NCI-H1092 treated with DMSO at 0.1 percent for 48 hours (cell line): Measurements from ENCODE around the gene ATXN7L1.
"Not testable (repeated sequence)": the region's sequence is repeated elsewhere in the genome, so short reads cannot be mapped to it uniquely, and the experiment has no call there.

ENCODE experiments used
- DNase-seq: peaks from one replicate; lab custom pipeline; 2025; lab: John Stamatoyannopoulos, UW

The ATXN7L1 gene

GRCh38 chr7:105744258-105744657, 132.1 kb downstream of the ATXN7L1 start:
- no peak for DNase-seq

DNA sequence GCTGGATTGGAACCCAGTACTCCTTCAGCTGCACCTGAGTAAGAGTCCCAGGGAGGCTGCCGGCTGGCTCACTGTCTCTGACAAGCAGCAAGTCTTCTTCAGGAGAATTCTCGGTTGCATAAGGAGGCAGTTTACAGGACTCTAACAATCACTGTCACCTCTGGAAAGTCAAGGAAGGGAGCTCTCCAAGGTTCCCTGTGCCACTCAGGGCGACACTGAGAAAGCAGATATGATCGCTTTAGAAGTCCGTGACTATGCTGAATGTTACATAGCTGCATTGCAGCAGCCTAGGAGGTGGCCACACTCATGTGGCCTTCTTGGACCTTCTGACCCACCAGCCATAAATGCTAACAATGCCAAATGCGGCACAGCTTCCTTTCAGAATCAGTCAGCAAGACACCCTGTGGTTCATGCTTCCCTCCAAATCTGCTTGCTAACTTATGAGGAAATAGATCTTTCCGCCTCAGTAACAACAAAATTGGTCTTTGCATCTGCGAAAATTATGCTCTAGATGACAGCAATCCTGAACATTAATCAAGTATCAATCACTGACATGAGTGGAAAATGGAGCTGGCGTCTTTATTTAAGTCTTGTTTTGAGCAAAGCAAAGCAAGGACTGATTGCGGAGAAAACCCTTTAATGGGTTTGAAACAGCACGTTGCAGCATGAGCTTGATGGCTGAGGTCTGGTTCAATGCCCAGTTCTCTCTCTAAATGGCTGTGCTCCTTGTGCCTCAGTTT, 132.9 kb downstream of the ATXN7L1 start:
- no peak for DNase-seq

DNA sequence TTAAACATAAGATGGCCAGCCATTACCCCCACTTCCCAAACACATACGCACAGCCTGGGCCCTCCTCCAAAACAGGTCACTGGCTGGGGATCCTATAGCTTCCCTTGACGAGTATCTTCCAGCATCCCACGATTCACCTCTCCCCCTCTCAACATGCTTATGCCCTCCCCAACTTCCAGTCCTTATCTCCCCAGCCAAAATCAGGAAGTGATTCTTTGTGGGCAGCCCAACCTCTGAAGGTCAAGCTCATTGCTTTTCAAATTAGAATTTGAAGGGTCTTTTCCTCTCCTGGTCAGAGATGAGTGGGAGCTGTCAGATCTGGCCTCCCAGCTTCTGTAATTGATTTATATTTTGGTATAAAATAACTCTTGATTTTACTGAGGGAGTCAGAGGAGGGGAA, 133.6 kb downstream of the ATXN7L1 start:
- DNase-seq, result no peak

DNA sequence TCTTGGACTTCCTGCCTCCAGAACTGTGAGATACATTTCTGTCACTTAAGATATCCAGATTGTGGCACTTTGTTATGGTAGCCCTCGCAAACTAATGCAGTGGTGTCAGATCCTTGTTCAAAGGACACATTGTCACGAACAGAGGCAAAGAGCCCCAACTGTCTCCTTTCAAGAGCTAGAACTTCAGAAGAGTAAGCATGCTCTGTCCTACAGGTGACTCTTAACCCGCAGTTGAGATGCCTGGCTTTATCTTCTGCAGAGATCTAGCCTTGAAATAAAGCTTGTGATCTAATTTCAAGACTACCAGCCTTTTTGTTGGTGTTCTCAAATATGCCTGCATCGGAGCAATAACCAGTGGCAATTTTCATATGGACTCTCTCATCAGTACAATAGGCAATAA, 134.4 kb downstream of the ATXN7L1 start:
- no peak for DNase-seq

DNA sequence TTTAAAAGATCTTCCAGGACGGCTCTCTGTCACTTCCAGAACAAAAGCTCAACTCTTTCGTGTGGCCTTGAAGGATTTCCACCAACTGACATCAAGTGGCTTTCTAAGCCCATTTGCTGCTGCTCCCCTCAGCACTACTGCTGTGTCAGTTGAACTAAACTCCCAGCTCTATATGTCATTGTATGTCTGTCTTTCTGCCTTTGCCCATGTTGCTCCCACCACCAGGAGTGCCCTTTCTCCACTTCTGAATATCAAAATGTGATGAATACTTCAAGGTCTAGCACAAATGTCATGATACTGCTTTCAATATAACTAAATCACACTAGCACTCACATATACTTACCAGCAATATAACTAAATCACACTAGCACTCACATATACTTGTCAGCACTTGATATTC, 138.3 kb downstream of the ATXN7L1 start:
- no peak for DNase-seq

- no peak for DNase-seq
Measured at GRCh38 chr7:105734233-105734632, 142.2 kb downstream of the ATXN7L1 start.

- no peak for DNase-seq
Measured at GRCh38 chr7:105731042-105731441, 145.4 kb downstream of the ATXN7L1 start.

GRCh38 chr7:105728028-105728427, 148.4 kb downstream of the ATXN7L1 start:
- DNase-seq, result no peak

GRCh38 chr7:105724688-105725087, 151.7 kb downstream of the ATXN7L1 start:
- DNase-seq, result no peak

DNA sequence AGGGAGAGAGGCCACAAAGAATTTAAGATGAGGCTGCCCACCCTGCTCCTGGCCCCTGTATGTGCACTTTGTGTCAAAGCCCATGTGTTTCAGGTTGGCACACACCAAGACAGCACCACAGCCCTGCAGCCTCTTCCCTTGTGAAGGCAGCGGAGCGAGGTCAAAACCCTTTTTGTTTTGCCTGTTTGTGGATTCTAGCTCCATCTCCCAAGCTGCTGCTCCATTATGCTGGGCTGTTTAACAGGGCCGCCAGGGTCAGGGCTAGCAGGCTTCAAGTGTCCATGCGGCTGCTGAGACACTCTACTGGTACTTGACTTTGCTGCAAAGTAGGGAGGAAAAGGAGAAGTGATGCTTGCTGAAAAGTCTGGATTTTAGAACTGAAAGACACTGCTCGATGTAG, 152.8 kb downstream of the ATXN7L1 start:
- peak; percentile 9 for DNase-seq

- no peak for DNase-seq
Measured at GRCh38 chr7:105721571-105722104, 154.8 kb downstream of the ATXN7L1 start.

DNA sequence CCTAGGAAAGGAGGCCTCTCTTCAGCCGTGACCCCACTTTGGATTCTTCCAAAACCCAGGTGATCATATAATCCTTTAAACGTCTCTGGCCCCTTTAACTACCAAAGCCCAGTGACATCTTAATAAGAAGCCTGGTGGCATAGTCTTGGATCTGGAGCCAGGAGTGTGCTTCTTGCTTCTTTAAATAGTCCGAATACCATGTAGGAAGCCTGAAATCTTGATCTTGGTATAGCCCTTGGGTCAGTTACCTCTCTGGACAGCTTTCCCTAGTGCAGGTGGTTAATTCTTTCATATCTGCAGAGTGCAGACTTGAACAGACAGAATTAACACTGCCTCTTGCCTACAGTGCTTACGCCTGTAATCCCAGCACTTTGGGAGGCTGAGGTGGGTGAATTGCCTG, 156.5 kb downstream of the ATXN7L1 start:
- DNase-seq, result no peak

GRCh38 chr7:105719395-105719794, 157.0 kb downstream of the ATXN7L1 start:
- DNase-seq, result no peak

- DNase-seq, result no peak
Measured at GRCh38 chr7:105718511-105718925, 157.9 kb downstream of the ATXN7L1 start.

- no peak for DNase-seq
Measured at GRCh38 chr7:105715528-105715927, 160.9 kb downstream of the ATXN7L1 start.

DNA sequence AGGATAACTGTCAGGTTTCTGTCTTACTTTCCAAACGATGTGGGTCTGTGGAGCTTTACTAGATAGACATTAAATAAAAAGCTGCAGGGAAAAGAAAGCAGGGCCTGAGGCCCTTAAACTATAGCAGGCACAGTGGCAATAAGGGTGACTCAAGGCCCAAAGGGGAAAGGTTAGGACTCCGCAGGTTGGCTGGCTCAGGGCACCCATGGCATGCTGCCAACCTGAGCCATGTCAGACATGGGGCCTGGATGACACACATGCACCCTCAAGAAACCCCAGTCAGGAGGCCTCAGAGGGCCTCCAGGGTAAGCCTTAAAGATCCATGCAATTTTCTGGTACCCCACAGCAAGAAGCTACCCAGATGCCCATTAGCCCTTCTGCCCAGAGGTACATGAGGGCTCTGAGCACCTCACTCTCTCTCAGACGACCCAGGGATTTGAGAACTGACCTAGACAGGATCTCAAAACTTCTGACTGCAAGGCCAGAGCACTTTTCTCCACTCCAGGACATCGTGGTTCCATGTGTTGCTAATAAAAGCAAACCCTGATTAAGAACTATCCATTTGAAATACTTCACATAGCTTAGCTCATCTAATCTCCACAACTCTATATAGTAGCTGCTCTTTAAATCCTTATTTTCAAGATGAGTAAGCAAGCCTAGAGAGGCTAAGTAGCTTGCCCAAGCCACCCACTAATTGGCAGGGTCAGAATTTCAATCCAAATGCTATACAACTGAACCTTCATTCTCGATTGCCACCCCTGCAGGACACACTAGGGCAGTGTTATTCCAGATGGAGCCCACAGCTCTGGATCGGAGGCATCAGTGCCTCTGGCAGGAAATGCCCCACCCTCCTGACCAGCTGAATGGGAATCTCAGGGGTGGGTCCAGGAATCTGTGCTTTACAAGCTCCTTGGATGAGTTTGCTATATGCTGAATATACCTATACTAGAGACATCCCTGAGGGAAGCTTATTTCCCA, 162.6 kb downstream of the ATXN7L1 start:
- DNase-seq, result no peak

GRCh38 chr7:105712877-105713276, 163.5 kb downstream of the ATXN7L1 start:
- DNase-seq, result no peak

DNA sequence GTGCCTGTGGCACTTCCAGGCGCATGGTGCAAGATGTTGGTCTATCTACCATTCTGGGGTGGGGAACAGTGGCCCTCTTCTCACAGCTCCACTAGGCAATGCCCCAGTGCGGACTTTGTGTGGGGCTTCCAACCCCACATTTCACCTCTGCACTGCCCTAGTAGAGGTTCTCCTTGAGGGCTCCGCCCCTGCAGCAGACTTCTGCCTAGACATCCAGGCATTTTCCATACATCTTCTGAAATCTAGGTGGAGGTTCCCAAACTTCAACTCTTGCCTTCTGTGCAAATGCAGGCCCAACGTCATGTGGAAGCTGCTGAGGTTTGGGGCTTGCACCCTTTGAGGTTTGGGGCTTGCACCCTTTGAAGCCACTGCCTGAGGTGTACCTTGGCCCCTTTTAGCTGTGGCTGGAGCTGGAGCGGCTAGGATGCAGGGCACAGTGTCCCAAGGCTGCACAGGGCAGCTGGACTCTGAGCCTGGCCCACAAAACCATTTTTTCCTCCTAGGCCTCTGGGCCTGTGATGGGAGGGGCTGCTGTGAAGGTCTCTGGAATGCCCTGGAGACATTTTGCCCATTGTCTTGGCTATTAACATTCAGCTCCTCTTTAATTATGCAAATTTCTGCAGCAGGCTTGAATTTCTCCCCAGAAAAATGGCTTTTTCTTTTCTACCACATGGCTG, 164.5 kb downstream of the ATXN7L1 start:
- DNase-seq, result no peak

- DNase-seq, result not testable (repeated sequence)
Measured at GRCh38 chr7:105710720-105711119, 165.7 kb downstream of the ATXN7L1 start.

- DNase-seq, result no peak
Measured at GRCh38 chr7:105708763-105709080, 167.7 kb downstream of the ATXN7L1 start.

DNA sequence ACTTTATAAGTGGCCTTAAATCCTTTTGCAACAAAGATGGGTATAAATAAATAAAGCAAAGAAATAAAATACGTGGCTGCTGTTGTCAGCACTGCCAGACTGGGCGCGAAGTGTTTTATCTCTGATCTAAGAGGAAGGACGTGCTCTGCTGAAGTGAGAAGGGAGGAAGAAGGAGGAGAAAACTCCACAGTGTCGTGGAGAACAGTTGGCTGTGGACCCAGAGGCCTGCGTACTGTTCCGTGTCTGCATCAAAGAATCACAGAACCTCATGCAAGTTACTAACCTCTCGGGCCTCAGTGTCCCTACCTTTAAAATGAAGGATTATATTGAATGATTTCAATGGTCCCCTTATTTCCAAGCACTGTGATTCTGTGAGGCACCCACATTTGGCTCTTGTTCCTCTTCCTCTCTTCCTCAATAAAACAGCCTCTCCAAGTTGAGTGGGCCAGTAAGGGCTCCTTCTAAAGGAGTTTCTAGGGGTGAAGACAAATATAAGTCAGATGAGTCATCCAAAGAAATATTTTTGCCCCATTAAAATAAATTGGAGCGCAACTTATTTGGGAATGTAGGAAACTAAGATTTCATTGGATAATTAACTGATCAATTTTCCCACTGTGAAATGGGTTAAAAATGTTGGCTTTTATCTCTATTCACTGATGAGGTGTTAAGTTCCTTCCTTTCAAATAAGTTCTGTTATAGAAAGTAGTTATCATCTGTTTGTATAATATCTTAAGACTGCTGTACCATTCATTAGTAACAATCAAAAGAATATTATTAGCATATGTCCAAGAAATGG, 168.2 kb downstream of the ATXN7L1 start:
- DNase-seq, result no peak

DNA sequence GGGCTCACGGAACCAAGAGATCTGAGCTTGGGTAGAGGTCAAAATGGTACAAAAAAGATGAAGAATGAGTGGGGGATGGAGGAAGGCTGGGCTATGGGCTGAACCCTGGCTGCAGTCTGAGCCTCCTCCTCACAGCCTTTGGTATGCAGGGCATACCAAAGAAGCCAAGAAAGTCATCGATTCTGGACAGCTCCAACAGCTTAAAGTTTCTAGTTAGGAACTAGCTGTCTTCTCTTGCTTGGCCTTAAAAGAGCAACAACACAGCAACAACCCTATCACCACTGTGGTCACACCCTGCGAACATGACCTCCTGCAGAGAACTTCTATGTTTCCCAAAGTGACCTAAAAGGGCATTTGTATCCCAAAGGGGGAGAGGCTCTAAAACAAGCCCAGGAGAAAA, 169.0 kb downstream of the ATXN7L1 start:
- DNase-seq, result no peak
